ENCODE data around the gene PDHX. TPM values are rescaled to one million over a fixed set of nuclear protein-coding genes. Genes with fewer than 3 reads are reported as not detected.

Gene PDHX
- total RNA-seq, 1 experiment from 2014 or later = 99.9 TPM

DNA sequence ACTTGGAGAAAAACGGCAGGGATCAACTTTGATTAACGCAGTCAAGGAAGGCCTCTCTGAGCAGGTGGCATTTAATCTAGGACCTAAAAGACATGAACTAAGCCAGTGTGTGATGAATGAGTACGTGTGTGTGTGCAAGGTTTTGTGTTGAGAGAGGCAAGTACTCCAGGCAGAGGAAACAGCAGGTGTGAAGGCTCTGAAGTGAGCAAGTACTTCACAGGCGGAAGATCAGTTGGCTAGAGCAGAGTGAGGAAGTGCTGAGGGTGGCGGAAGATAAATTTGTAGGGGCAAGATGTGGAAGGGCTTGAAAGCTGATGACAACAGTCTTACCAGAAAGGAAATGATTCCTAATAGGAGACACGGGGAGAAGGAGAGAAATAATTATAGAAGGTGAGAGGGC lies 7.0 kb upstream of the PDHX start:
- DNase-seq (ENCODE audit: low spot score) = no peak
- no TSS peak for BruUV-seq (replicated peaks)
- CTCF ChIA-PET = no interaction called here
- H3K4me3 ChIP-seq (ENCODE audit: low read depth, low read length, poor library complexity, severe bottlenecking) = no peak overlapping the region
- intact Hi-C loops (cut with micrococcal nuclease; ENCODE audit: unreplicated experiment) = no loop called here
- peaks cover 5% of the 10 kb centered on the region for H3K36me3 ChIP-seq (ENCODE audit: insufficient read depth, low read length, poor library complexity, severe bottlenecking)
- no peak for TF ChIP-seq EZH2 (IDR thresholded peaks at IDR 0.05; ENCODE audit: borderline replicate concordance, low read depth, low read length, poor library complexity, severe bottlenecking)
- TF ChIP-seq, protein P1, sequence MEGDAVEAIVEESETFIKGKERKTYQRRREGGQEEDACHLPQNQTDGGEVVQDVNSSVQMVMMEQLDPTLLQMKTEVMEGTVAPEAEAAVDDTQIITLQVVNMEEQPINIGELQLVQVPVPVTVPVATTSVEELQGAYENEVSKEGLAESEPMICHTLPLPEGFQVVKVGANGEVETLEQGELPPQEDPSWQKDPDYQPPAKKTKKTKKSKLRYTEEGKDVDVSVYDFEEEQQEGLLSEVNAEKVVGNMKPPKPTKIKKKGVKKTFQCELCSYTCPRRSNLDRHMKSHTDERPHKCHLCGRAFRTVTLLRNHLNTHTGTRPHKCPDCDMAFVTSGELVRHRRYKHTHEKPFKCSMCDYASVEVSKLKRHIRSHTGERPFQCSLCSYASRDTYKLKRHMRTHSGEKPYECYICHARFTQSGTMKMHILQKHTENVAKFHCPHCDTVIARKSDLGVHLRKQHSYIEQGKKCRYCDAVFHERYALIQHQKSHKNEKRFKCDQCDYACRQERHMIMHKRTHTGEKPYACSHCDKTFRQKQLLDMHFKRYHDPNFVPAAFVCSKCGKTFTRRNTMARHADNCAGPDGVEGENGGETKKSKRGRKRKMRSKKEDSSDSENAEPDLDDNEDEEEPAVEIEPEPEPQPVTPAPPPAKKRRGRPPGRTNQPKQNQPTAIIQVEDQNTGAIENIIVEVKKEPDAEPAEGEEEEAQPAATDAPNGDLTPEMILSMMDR (conservative IDR thresholded peaks at IDR 0.05; ENCODE audit: low read depth, low read length) = no peak
- no peaks in the 10 kb centered on the region for H3K27me3 ChIP-seq (replicated peaks; ENCODE audit: insufficient read depth, low read depth, low read length, poor library complexity)
- H3K9me3 ChIP-seq (ENCODE audit: low read depth, low read length, poor library complexity, severe bottlenecking) = no peaks in the 10 kb centered on the region
- no peaks in the 10 kb centered on the region for H3K4me1 ChIP-seq (ENCODE audit: insufficient read depth, low read length, poor library complexity, severe bottlenecking)
- no peak overlapping the region for H3K27ac ChIP-seq (ENCODE audit: low read depth, low read length, poor library complexity, severe bottlenecking)
- POLR2A ChIA-PET (ENCODE audit: low non-redundant PET) = no interaction called here

DNA sequence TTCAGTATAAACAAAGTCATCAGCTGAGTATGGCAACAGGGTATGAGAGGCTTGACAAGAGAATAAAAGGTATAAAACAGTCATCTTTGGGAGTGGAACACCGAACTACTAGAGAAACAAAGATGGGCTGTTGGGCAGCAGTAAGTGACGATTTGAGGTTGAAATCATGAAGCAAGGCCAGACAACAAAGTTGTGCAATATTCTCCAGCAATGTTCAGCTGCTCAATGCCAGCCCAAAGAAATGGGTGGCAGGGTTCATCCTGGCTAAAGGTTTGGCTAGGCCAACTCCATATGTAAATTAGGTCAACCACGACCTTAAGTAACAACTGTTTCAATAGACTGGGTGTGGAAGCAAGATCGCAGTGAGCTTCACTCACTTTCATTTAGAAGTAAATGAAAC lies 6.5 kb upstream of the PDHX start:
- intact Hi-C loops (cut with micrococcal nuclease; ENCODE audit: unreplicated experiment) = no loop called here
- TF ChIP-seq, protein P1 (conservative IDR thresholded peaks at IDR 0.05; ENCODE audit: low read depth, low read length) = no peak
- TF ChIP-seq EZH2 (IDR thresholded peaks at IDR 0.05; ENCODE audit: borderline replicate concordance, low read depth, low read length, poor library complexity, severe bottlenecking) = no peak
- ChIA-PET CTCF (no interaction called here), POLR2A (ENCODE audit: low non-redundant PET) (no interaction called here)
- Histone ChIP-seq H3K27ac (ENCODE audit: low read depth, low read length, poor library complexity, severe bottlenecking) (no peak overlapping the region), H3K36me3 (ENCODE audit: insufficient read depth, low read length, poor library complexity, severe bottlenecking) (peaks cover 5% of the 10 kb centered on the region), H3K9me3 (ENCODE audit: low read depth, low read length, poor library complexity, severe bottlenecking) (no peaks in the 10 kb centered on the region), H3K4me1 (ENCODE audit: insufficient read depth, low read length, poor library complexity, severe bottlenecking) (peaks cover under 1% of the 10 kb centered on the region), H3K27me3 (replicated peaks; ENCODE audit: insufficient read depth, low read depth, low read length, poor library complexity) (no peaks in the 10 kb centered on the region), H3K4me3 (ENCODE audit: low read depth, low read length, poor library complexity, severe bottlenecking) (no peak overlapping the region)
- no peak for DNase-seq (ENCODE audit: low spot score)
- BruUV-seq (replicated peaks) = no TSS peak

DNA sequence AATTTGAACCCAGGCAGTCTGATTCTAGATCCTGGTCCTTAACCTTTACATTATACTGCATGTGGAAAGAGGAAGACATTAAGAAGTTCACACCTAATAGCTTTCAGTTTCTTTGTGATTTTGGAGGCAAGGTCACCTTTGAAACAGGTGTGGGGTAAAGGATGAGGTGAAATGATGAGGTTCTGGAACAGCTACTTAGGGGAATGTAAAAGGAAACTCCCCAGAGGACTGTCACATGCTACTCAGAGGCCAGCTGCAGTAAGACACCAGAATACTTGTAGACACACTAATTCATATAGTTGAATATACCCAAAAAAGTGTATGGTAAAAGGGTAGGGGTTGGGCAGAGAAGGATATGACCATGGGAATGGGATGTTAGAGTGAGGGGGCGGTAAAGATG lies 5.6 kb upstream of the PDHX start:
- CTCF ChIA-PET = no interaction called here
- Histone ChIP-seq H3K27me3 (replicated peaks; ENCODE audit: insufficient read depth, low read depth, low read length, poor library complexity) (no peaks in the 10 kb centered on the region), H3K27ac (ENCODE audit: low read depth, low read length, poor library complexity, severe bottlenecking) (no peak overlapping the region), H3K9me3 (ENCODE audit: low read depth, low read length, poor library complexity, severe bottlenecking) (no peaks in the 10 kb centered on the region), H3K4me3 (ENCODE audit: low read depth, low read length, poor library complexity, severe bottlenecking) (no peak overlapping the region), H3K36me3 (ENCODE audit: insufficient read depth, low read length, poor library complexity, severe bottlenecking) (peaks cover 5% of the 10 kb centered on the region), H3K4me1 (ENCODE audit: insufficient read depth, low read length, poor library complexity, severe bottlenecking) (peaks cover 6% of the 10 kb centered on the region)
- no TSS peak for BruUV-seq (replicated peaks)
- POLR2A ChIA-PET (ENCODE audit: low non-redundant PET) = interaction anchor here (0.6 kb wide), 1 partner anchor 66 kb away, joined by 7 read pairs; no protein-coding TSS in a partner anchor
- TF ChIP-seq, protein P1 (conservative IDR thresholded peaks at IDR 0.05; ENCODE audit: low read depth, low read length) = no peak
- TF ChIP-seq EZH2 (IDR thresholded peaks at IDR 0.05; ENCODE audit: borderline replicate concordance, low read depth, low read length, poor library complexity, severe bottlenecking) = no peak
- no peak for DNase-seq (ENCODE audit: low spot score)
- intact Hi-C loops (cut with micrococcal nuclease; ENCODE audit: unreplicated experiment) = no loop called here
